GM12865 (cell line): ENCODE results near the gene CAB39L.

ENCODE experiments used
- DNase-seq: peaks from one replicate; pipeline ENCODE4 v3.0.0; 2010; ENCODE audit warnings: low read depth
- H3K4me3 ChIP-seq: 2 replicates; pipeline ENCODE4 v1.5.1; 2011; ENCODE audit warnings: mild to moderate bottlenecking, low read depth, low read length, control low read depth
- TF ChIP-seq, protein P1 (sequence below): IDR thresholded peaks from 2 replicates; pipeline ENCODE4 v1.5.1; 2011; ENCODE audit warnings: low read length, control low read depth, low read depth, inconsistent platforms; ENCODE audit not compliant: insufficient read depth; ENCODE audit errors: missing control alignments

Gene CAB39L

DNA sequence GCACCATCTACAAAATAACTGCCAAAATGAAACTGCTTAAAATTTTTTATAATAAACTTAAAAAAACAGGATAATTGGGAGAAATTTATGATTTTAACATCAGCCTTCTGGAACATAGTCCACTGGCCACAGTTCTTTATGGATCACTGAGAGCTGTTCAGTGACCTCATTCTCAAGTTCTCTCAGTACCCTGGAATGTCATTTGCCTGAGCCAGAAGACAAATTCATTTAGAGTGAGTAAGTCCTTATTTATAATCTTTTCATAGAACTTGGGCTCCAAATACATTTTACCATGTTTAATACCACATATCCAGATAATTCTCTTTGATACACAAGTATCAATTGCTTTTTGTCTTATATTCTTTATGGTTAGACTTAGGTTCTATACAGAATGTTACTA is 87.6 kb downstream of the CAB39L start:
- TF ChIP-seq, protein P1, sequence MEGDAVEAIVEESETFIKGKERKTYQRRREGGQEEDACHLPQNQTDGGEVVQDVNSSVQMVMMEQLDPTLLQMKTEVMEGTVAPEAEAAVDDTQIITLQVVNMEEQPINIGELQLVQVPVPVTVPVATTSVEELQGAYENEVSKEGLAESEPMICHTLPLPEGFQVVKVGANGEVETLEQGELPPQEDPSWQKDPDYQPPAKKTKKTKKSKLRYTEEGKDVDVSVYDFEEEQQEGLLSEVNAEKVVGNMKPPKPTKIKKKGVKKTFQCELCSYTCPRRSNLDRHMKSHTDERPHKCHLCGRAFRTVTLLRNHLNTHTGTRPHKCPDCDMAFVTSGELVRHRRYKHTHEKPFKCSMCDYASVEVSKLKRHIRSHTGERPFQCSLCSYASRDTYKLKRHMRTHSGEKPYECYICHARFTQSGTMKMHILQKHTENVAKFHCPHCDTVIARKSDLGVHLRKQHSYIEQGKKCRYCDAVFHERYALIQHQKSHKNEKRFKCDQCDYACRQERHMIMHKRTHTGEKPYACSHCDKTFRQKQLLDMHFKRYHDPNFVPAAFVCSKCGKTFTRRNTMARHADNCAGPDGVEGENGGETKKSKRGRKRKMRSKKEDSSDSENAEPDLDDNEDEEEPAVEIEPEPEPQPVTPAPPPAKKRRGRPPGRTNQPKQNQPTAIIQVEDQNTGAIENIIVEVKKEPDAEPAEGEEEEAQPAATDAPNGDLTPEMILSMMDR, result no peak
- no peak for DNase-seq
- no peak overlapping the region for H3K4me3 ChIP-seq

DNA sequence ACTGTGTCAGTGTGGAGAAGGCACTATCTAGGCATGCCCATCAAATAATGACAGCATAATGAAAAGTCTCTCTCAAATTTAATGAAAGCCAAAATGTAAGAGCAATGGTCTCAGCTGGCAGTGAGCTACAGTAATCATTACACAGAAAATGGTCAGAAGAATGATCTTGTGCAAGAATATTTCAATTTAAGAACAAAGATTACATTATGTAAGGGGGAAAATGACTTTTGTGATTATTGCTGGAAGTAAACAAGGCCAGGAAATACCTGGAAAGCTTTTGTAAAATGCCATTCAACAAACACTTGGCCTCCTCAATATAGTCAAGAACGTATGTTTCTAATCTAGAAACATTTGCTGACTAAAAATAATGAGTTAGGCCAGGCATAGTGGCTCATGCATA is 89.1 kb downstream of the CAB39L start:
- H3K4me3 ChIP-seq, result no peak overlapping the region
- TF ChIP-seq, protein P1, result no peak
- no peak for DNase-seq

DNA sequence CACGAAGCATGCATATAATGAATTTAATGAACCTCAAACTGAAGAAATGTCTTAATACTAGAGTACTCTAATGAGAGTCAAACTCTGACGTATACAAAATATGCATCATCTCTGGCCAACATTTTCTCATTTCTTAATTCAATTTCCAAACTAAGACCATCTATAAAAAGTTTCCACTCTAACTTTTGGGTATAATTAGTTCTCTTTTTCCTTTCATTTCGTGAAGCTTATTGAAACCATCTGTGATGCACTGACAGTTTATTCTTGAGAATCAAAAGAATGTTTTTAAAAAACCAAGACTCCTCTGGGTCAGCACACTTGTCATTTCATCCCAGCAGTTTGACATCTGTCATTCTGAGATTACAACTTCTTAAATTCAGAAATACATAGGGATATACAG is 90.0 kb downstream of the CAB39L start:
- TF ChIP-seq, protein P1, result no peak
- H3K4me3 ChIP-seq, result no peak overlapping the region
- DNase-seq, result no peak

DNA sequence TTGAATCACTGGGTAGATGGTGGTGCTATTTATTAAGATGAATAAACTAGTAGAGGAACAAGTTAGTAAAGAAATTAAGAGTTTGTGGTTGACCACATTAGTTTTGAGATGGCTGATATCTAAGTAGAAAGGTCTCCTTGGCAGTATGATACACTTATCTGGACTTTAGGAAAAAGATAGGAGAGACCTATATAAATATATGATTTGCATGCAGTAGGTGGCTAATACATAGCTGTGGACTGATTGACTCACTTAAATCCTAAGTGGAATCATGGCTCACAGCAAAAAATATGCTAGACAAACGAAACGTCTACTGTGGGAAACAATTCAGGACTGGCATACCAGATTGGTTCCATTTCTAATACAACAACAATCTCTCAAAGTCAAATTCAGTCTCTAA is 92.0 kb downstream of the CAB39L start:
- H3K4me3 ChIP-seq, result no peak overlapping the region
- no peak for DNase-seq
- TF ChIP-seq, protein P1, result no peak

DNA sequence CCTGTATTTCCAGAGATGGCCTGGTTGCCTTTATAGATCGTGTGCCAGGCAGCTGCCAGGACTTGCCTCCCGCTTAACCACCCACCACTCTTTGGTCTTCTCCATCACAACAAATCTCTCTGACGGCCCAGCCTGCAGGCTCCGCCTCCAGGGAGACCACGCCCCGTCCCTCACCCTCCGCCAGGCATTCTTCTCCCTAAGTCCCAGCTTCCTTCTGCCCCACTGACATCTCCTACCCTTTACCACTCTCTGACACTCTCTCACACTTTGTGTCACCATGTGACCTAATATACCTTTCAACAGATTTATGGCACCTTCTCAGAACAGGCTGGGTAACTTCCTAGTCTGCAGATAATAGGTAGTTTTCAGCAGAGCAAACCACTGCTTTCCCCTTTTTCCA is 95.1 kb downstream of the CAB39L start:
- DNase-seq, result no peak
- no peak overlapping the region for H3K4me3 ChIP-seq
- TF ChIP-seq, protein P1, result no peak

DNA sequence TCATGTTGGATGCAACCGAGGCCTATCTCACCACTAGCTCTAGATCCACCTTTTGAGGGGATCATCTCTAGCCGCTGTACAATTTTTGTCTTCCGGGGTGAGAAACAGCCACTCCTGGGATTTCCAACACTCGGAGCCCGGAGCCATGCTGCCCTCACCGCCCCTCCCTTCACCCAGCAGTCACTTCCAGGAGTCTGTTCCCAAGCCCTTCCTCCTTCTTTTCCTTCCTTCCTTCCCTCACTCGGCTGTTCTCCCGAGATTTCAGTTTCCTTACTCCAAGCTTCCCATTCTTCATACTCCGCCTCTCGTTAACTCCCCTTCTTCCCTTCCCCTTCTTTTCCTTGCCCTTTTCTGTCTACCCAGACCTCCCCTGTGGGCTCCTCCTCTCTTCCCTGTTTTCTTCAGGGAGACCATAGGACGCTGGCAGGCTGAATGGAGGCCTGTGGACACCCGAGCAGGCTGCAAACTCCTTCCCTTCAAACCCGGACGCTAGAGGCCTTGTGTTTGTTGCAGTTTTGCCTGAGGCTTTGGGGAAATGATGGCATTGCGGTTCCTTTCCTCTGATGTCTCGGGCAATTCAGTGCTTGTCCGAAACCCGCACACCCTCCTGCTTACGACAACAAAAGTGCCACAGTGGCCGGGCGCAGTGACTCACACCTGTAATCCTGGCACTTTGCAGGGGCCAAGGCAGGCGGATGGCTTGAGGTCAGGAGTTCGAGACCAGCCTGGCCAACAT is 96.0 kb downstream of the CAB39L start:
- no peak for DNase-seq
- TF ChIP-seq, protein P1, result no peak

DNA sequence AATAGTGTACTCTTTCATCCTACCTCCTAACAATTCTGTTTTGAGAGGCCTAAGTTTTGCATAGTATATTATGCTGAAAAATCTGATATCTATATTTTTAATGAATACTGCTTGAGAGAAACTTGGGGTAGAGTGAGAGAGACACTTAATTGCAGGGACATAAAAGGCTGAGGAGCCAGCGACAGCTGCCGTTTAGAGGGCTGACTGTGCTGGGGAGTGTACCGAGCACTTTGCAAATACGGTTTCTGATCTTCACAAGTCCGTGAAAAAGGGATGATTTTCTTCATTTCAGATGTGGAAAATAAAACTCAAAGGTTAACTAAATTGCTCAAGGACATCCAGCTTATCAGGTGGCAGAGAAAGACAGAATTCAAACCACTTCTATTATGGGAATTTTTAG is 97.4 kb downstream of the CAB39L start:
- DNase-seq, result no peak
- TF ChIP-seq, protein P1, result no peak
- no peak overlapping the region for H3K4me3 ChIP-seq

More for the DNA sequence above, 96.0 kb downstream of the CAB39L start:
- no peak overlapping the region for H3K4me3 ChIP-seq
